Stimulated activated CD8-positive, alpha-beta memory T cell treated with anti-CD3 and anti-CD28 coated beads, Interleukin-4, amount 100 ng/mL, for 4 hours (primary cell): Measurements from ENCODE around the gene RAB11FIP2.

Experiments used
- DNase-seq, 2 donors: peaks; one replicate each; pipeline ENCODE4 v3.0.0-alpha.2; 2020; ENCODE audit warnings: low read depth in 2 of 2, low spot score in 1 of 2

The RAB11FIP2 gene

DNA sequence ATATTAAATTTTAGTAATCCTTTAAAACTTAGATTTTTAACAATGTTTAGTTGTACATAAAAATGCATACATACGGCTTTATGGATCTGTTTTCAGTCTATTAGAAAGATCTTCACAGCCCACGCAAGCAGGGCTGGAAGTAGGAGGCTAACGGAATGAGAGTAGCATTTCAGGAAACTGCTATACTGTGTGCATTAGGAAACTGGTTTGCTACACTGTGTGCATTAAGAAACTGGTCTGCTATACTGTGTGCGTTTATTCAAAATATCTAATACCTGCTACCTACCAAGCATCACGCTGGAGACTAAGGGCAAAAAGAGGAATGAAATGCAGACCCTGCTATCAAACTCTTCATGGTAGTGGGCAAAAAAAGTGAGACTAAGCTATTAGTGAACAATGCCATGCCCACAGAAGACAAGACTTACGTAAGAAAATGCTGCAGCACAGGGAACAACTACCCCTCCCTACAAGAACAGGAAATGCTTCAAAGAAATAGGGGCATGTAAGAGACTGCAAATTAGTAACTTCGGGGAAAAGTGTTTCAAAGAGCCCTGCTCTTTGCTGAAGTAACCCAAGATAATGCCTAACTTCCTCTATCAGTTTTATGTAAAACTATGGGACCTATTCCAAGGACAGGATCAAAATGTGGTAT lies 11.3 kb downstream of the RAB11FIP2 start:
- no peak for DNase-seq

DNA sequence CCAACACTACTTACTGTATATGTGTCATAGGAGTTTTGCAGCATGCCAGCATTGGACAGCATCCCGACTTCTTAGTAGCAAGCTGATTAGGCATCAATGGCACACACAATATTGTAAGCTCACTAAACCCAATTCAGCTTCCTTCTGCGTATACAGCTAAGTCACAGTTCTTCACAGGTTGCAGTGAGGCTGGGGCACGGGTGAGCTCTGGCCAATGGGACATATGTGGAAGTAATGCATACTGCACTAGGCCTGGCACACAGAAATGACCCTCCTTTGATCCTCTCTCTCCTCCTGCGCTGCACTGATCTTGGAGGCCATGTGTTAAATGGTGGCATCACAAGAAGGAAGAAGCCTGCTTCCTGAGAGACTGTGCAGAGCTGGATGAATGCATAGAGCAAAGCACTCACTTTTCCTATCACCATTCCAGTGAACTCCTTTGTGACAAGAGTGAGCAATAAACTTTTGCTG lies 11.9 kb downstream of the RAB11FIP2 start:
- no peak for DNase-seq

DNA sequence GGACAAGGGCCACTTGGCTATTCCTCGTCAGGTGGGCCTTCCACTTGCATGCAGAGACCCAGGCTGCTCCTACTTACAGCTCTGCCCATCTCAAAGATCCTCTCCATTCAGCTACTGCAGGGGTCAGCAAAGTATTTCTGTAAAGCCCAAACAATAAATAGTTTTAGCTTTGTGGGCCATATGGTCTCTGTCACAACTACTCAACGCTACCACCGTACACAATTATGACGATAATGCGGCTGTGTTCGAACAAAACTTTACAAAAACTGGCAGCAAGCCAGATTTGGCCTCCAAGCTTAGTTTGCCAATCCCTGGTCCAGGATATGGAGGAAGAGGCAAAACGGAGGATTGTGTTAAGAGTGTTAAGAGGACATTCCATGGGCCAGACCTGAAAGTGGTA lies 12.8 kb downstream of the RAB11FIP2 start:
- no peak for DNase-seq

DNA sequence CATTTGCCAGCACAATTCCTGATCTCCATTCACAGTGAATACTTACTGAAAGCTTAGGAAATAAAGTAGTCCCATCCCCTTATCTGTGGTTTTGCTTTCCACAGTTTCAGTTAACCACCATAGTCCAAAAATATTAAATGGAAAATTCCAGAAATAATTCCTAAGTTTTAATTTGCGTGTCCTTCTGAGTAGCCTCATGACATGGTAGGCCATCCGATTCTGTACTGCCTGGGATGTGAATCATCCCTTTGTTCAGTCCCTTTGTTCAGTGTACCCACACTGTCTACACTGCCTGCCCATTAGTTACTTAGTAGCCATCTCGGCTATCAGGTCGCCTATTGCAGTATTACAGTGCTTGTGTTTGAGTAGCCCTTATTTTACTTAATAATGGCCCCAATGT lies 14.2 kb downstream of the RAB11FIP2 start:
- DNase-seq = no peak

DNA sequence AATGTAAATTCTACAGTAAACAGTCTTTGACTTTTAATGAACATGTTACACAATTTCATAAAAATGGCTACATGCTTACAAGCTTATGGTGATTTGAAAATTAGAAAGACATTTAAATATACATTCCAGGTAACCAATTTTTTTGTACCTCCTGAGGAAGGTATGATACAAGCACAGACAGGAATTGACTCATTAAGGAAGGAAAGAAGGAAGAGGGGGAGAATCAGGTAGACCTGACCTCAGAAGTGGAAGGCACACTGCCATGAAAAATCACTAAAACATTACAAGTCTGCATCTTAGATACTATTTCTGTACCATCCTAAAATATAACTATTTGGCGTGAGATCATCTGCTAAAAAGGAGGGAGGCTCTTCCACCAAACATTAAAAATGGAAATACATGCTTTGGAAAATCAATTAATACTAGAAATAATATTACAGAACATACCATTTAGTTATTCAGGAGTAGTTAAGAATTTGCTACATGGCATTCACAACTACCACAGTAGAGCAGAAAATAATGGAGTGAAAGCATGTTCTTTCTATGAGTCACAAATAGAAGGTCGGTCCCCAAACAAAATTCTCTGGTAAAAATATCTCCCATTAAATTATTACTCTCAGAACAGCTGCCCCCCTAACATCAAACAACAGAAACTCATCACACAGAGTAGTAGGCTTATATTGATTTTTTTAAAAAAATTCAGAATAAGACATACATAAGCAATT lies 15.2 kb downstream of the RAB11FIP2 start:
- no peak for DNase-seq

DNA sequence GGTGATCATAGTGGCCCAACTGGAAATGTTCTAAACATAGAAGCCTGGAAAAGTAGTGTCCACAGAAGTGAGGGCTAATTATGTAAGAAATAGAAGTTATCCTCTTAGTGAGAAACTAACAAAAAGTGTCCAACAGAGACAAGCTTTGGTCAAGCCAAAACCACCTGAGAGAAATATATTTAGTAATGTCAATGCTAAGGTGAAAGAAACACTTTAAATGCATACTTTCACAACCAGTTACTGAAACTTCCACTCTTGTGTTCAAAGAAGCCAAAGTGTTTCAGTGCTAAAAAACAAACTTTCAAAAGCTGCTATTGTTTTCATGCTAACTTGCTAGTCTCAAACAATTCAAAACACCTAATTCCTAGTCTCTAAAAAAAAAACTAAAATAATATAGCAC lies 18.1 kb downstream of the RAB11FIP2 start:
- DNase-seq = no peak

DNA sequence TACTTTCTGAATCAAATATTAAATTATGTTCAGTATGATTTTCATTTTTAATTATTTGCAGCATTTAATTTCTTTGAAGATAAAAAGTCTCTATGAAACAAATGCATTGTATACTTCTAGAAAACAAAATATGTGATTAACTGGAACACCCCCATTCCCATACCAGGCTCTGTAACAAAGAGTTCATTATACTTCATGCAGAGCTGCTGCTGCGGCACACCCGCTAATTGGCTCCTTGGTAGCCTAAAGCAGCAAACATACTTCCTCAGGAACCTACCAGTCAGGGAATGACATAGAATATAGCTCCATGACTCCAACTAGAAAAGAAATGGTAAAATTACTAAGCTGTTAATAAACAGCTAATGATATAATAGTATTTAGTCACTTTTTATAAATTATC lies 19.3 kb downstream of the RAB11FIP2 start:
- DNase-seq = no peak

DNA sequence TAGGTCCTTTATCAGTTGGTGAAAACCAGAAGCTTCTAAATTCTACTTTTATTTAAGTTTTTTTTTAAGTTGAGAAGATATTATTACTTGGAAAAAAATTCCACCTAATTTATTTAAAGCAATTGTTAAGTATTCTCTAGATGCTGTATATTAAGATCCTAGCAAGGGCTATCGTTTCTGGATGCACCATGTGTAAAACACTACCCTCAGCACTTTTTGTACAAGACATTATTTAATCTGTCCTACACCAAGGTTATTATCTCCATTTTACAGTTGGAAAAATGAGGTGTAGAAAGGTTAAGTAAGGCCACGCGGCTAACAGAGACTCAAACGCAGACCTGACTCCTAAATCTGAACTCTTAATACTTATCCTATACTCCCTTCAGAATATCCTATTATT lies 19.8 kb downstream of the RAB11FIP2 start:
- no peak for DNase-seq

DNA sequence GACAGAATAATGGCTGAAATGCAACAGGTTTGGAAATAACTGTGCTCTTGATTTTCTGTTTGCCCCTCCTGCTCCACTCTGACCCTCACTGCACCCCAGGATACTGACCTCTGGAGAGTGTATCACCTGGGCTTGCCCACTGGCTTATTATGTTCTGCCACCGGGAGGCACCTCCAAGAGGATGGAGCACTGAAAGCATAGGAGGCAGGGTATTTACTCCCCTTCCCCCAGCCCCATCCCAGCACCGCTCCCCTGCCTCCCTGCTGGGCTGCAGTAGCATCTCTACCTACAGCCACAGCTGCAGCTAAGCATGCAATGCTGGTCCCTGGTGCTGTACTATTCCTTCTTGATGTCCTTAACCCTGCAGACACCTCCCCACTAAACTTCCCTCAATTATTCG lies 26.4 kb downstream of the RAB11FIP2 start:
- DNase-seq = no peak

DNA sequence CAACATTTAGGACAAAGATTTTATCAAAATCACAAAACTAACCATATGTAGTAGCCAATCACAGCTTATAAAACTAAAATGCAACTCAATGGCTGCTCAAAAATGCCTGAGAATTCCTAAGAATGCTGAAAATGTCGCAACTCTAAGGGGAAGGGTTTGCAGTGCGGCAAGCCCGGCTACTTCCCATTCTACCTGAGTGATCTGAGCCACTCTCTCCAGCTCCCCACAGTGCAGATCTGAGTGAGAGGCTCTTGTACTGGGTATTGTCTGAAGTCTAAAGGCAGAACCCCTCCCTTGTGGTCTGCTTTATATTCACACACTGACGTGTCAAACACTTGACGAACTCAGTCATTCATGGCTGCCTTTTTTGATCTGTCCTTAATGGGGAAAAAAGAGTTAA lies 28.9 kb downstream of the RAB11FIP2 start:
- DNase-seq = no peak

DNA sequence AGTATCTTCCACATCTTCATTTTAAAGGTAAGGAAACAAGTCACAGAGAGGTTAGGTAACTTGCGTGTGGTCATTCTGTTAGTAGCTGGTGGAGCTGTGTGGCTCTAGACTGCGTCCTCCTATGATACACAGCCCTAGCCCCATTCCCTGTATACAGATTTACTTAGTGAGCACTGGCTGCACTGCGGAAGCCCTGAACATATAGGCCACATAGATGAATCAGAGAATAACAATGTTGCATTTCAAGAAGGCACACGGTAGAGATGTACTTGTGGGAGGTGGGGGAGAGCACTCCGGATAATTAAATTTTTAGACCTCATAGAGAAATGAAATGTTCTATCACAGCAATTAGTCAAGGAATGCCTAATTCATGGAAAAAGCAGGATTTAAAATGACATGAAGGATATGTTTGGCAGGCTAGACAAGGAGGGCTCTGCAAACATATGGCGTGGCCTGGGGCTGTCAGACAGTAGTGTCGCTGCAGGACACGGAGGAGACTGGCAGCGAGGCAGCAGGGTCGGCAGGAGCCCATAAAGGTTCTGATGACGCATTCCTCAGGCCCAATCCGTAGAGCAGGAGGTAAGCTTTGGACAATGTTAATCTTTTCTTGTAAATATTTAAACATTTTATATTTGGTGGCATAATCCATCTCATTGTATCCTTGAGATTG lies 29.5 kb downstream of the RAB11FIP2 start:
- no peak for DNase-seq

DNA sequence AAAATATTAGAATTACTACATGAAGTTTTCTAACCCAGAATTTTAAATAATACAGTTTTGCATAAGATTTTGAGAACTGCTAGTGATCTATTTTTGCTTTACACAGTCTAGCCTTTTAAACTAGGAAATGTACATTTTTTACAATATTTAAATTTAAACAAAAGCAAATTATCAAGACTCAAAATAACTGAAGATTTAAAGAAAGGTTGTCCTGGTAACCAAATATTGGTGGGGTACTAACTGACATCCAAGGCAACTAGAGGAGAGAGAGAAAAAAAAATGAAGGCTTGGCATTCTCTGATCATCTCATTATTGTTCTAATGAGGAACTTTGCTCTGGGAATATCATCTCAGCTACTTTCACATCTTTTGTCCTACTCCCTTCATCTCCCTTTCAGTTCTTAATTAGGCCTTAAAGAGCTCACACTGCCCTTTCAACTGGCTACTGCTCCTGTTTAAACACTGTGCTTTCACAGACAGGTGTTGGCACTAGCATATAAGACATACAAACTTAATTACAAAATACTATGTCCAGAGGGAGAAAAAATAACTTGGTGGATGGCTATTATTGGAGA lies 33.7 kb downstream of the RAB11FIP2 start:
- no peak for DNase-seq

DNA sequence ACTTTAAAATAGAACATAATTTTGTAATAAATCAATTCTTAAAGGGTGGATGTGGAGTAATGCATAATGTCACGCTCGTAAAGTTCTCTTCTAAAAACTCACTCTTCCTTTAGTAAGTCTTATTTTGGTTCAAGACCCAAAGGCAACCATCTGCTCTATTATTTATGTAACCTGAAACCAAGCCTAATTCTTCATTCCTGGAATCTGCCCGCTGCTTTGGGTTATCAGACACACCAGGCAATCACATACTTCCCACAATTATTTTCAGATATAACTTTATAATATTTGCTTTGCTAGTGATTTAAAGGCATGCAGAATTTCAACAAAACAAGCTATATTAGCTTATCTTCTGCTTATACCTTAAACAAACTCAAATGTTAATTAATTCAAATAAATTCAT lies 39.0 kb downstream of the RAB11FIP2 start:
- no peak for DNase-seq

DNA sequence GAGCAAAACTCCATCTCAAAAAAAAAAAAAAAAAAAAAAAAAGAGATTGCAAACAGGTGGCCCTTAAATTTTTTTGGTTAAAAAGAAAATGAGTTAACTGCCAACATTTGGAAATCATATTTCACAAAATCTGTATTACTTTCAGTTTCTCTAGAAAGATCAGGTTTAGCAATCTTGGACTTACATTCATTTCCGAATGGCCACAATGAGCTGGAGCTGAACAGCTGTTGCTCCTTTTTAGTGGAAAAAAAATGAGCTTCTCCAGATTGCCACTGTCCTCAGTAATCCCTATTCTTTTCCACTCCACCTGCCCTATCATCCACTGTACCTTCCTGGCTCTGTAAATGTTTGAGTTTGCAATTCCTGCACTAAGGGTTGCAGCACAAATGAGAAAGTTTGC lies 43.6 kb downstream of the RAB11FIP2 start:
- DNase-seq = no peak

DNA sequence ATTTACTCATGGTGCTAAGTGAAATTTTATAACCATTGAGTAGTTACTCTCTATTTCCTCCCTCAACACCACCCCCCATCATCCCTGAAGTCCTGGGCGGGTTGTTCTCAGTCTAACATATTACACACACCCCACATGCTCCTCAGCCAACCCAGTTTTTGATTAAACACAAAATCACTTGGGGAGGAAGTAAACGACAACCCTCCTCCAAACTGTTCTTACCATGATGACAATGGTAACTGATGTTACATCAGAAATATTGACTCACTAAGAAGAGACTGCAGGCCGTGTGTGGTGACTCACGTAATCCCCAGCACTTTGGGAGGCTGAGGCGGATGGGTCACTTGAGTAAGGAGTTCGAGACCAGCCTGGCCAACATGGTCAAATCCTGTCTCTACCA lies 44.2 kb downstream of the RAB11FIP2 start:
- DNase-seq = no peak

DNA sequence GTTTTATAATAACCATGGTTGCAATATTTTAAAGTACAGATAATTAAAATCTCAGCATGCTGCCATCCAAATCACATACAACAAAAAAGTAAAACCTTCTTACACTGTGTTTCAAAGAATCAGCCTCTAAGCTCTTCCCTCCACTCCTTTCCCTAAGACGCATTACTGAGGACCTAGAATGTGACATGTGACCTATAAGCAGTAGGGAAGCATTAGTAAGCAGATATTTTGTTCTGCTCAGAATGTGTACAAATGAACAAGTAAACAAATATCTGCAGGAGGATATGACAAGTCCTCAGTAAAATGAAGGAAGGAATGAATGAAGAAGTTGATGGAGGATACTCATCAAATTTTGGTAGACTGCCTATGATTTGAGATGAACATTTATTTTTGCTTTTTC lies 49.1 kb downstream of the RAB11FIP2 start:
- DNase-seq = no peak

DNA sequence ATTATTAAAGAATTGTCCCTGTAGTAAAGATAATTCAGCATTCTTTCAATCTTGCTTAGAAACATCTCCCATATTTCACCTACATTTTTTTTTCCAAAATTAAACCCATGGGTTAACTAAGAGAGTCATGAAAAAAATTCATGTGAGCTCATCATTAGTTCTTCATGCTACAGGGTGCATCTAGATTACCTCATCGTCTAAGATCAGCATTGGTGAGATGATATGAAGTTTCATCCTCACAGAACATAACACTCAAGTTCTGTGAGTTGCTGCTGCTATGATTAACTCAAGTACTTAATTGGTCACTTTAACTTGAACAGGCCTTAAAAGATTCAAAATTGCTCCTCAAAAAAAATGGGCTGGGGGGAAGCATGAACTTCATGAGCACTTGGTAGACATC lies 50.0 kb downstream of the RAB11FIP2 start:
- DNase-seq = no peak

DNA sequence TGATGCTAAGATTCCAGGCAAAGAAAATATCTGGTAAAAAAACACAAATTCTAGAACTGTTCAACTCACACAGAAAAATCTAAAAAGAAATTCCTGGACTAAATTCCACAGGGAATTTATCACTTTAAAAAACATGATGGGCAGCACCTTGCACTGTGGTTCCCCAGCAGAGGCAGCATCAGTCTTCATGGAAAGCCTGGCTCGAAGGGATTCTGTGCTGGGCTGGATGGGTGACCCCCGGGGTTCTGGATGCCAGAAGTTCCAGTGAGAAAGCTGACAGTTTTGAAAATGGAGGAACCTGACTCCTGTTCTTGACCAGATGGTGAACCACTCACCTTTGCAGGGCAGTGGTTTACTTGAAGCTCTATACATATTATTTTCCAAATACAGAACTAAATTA lies 52.0 kb downstream of the RAB11FIP2 start:
- DNase-seq = no peak

DNA sequence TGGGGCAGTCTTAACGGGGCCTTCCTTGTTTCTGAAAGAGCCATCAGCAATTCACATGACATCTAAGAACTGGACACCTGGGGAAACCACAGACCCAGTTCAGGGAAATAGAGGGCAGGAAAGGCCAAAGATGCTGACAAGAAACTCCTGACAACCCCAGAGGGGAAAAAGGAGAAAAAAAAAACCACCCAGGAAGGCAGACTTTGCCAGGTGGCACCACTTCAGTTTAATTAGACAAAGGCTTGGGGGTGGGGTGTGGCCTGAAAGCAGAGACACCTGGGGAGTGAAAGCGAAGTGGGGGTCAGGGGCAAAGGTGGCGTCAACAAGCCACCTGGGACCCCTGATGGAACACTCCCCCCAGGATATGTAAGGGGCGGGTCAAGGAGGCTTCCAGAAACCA lies 53.6 kb downstream of the RAB11FIP2 start:
- DNase-seq = no peak

DNA sequence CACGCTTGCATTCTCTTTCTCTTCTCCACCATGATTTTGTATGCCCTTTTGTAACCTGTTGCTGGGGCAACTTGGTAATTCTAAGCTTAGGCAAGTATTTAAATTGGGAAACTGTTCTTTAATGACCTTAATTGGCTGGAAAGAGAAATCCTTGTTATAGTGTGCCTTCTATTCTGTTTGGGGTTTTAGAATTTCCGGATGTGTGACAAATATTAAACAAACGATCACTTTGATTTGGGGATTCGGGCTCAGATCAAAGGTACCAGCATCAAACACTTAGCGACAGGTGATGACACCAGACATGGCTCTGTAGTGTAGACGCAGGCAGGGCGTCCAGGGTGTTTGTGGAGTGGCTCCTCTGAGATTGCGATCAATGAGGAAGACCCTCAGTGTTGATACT lies 55.0 kb downstream of the RAB11FIP2 start:
- DNase-seq = no peak

DNA sequence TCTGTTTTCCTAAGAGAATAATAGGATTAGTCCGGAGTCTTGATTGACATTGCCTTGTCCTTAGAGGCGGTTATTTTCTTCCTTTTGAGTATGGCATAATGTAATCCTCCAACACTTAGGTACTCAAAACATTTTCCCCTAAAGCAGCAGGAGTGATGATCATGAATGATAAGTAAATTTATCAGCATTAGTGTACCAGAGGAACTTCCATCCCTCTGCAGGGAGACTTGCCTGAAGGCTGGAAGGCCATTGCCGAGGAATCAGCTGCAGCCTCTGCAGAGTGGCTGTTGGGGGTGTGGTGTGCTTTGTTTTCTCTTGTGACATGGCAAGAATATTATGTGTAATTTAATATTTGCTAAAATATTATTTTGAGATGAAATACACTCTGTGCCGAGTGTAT lies 56.8 kb downstream of the RAB11FIP2 start:
- no peak for DNase-seq

DNA sequence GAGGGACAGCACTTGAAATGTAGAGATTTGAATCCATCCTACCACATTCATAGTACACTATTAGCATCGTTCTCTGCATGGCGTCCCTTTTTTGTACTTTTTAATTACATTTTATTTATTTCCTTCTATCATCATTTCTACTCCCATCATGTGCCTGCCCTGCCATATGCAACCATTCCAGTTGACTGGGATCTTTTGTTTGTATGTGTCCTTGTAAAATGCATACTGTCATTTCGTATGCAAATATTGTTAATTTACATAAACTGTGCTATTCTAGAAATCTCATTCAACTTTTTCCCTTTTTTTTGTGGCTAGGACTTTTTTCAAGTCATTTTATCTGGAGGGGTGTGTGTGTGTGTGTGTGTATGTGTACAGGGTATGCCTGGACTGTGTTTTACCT lies 57.9 kb downstream of the RAB11FIP2 start:
- no peak for DNase-seq
